Stimulated activated CD4-positive, alpha-beta T cell treated with anti-CD3 and anti-CD28 coated beads, Interleukin-1b, Interleukin-23, amount 100 ng/mL, for 1 hour (primary cell): ENCODE results near the gene RPL19.

Source experiments
- DNase-seq, 2 donors: peaks; one replicate each; pipeline ENCODE4 v3.0.0-alpha.2; 2020; ENCODE audit warnings: low read depth in 2 of 2

The RPL19 gene

GRCh38 chr17:39197380-39198185 lies 2.5 kb upstream of the RPL19 start, which contains the start of gene CACNB1:
Gene CACNB1 (minus strand): TSS chr17:39197669. CDS start chr17:39197495, 174 bp downstream.
- peak; percentile 23 to 48 for DNase-seq

- DNase-seq = no peak
Measured at GRCh38 chr17:39198186-39198566, 1.9 kb upstream of the RPL19 start.

GRCh38 chr17:39199820-39200069 lies 338 bp upstream of the RPL19 start:
- peak; percentile 67 to 72 for DNase-seq

- no peak for DNase-seq
Measured at GRCh38 chr17:39200957-39201510, 951 bp downstream of the RPL19 start.

- DNase-seq = no peak
Measured at GRCh38 chr17:39204245-39204644, 4.2 kb downstream of the RPL19 start.

GRCh38 chr17:39205112-39205526 lies 5.0 kb downstream of the RPL19 start:
- no peak for DNase-seq

GRCh38 chr17:39208136-39208535 lies 8.1 kb downstream of the RPL19 start:
- DNase-seq = no peak

- no peak for DNase-seq
Measured at GRCh38 chr17:39208893-39209292, 8.8 kb downstream of the RPL19 start.

- peak in 1 of 2 donors; percentile 40 for DNase-seq
Measured at GRCh38 chr17:39209317-39210092, 9.4 kb downstream of the RPL19 start.

- no peak for DNase-seq
Measured at GRCh38 chr17:39210093-39210434, 10.0 kb downstream of the RPL19 start.

GRCh38 chr17:39212195-39212810 lies 12.2 kb downstream of the RPL19 start:
- no peak for DNase-seq

- DNase-seq = no peak
Measured at GRCh38 chr17:39212841-39213480, 12.9 kb downstream of the RPL19 start.

GRCh38 chr17:39213852-39214251 lies 13.8 kb downstream of the RPL19 start:
- DNase-seq = no peak

GRCh38 chr17:39217734-39218369 lies 17.8 kb downstream of the RPL19 start:
- no peak for DNase-seq

GRCh38 chr17:39218906-39219305 lies 18.8 kb downstream of the RPL19 start:
- DNase-seq = no peak

- no peak for DNase-seq
Measured at GRCh38 chr17:39219647-39220154, 19.6 kb downstream of the RPL19 start.

GRCh38 chr17:39221572-39221971 lies 21.5 kb downstream of the RPL19 start:
- no peak for DNase-seq

- no peak for DNase-seq
Measured at GRCh38 chr17:39222151-39222550, 22.1 kb downstream of the RPL19 start.

- DNase-seq = no peak
Measured at GRCh38 chr17:39222866-39223834, 23.1 kb downstream of the RPL19 start.
